Smooth muscle cell (in vitro differentiated cells): ENCODE measurements around the gene TMEM98. TPM values are rescaled to one million over a fixed set of nuclear protein-coding genes. Genes with fewer than 3 reads are reported as not detected.

ENCODE experiments used
- DNase-seq: peaks from one replicate; lab custom pipeline; 2025; ENCODE audit not compliant: unreplicated experiment; lab: John Stamatoyannopoulos, UW
- H2AFZ ChIP-seq: fragments of 200-600 bp; sonication (generic); 2 replicates; pipeline ENCODE4 v1.6.0; 2016; ENCODE audit warnings: antibody characterized with exemption, low read depth, mild to moderate bottlenecking
- H3F3A ChIP-seq: fragments of 200-600 bp; sonication (generic); 2 replicates; pipeline ENCODE4 v1.6.0; 2017; ENCODE audit warnings: antibody characterized with exemption, low read depth
- H3K27ac ChIP-seq: fragments of 200-600 bp; sonication (generic); 2 replicates; pipeline ENCODE4 v1.5.1; 2016; ENCODE audit warnings: low read depth, mild to moderate bottlenecking
- H3K27me3 ChIP-seq: fragments of 200-600 bp; sonication (generic); 2 replicates; pipeline ENCODE4 v1.6.1; 2016; ENCODE audit warnings: low read depth, mild to moderate bottlenecking
- H3K36me3 ChIP-seq: fragments of 200-600 bp; sonication (generic); 2 replicates; pipeline ENCODE4 v1.5.1; 2016; ENCODE audit warnings: low read depth
- H3K4me1 ChIP-seq: fragments of 200-600 bp; sonication (generic); 2 replicates; pipeline ENCODE4 v1.5.1; 2016; ENCODE audit warnings: low read depth
- H3K4me2 ChIP-seq: fragments of 200-600 bp; sonication (generic); 2 replicates; pipeline ENCODE4 v1.6.0; 2016; ENCODE audit warnings: mild to moderate bottlenecking
- H3K4me3 ChIP-seq: fragments of 200-600 bp; sonication (generic); 2 replicates; pipeline ENCODE4 v1.5.1; 2016; ENCODE audit warnings: mild to moderate bottlenecking
- H3K79me2 ChIP-seq: fragments of 200-600 bp; sonication (generic); 2 replicates; pipeline ENCODE4 v1.6.0; 2016; ENCODE audit warnings: low read depth, mild to moderate bottlenecking
- H3K9ac ChIP-seq: fragments of 200-600 bp; sonication (generic); 2 replicates; pipeline ENCODE4 v1.6.0; 2016; ENCODE audit warnings: low read depth
- H3K9me3 ChIP-seq: fragments of 200-600 bp; sonication (generic); replicated peaks from 2 replicates; pipeline ENCODE4 v1.5.1; 2016; ENCODE audit warnings: low read depth
- H4K20me1 ChIP-seq: fragments of 200-600 bp; sonication (generic); 2 replicates; pipeline ENCODE4 v1.6.0; 2016; ENCODE audit warnings: low read depth
- CTCF ChIP-seq: fragments of 200-600 bp; sonication (generic); IDR thresholded peaks from 2 replicates; pipeline ENCODE4 v1.5.1; 2017; ENCODE audit warnings: borderline replicate concordance, mild to moderate bottlenecking, antibody characterized with exemption; ENCODE audit not compliant: insufficient read depth, poor library complexity, severe bottlenecking
- WGBS: methylation state at CpG from one replicate; pipeline ENCODE4 v1.1.7; 2016; ENCODE audit warnings: low lambda C conversion rate; 5-methylcytosine and 5-hydroxymethylcytosine counted together
- polyA plus RNA-seq: library from polyadenylated mRNA; unstranded; fragments of >200 nt; fragmentation: Nextera tagmentation; extraction: Ambion mirVana; gene quantifications from 2 replicates; pipeline ENCODE4 v1.2.1, GENCODE V29; 2016
- total RNA-seq: library from RNA; depleted of rRNA; stranded (reverse); fragments of >200 nt; gene quantifications from 2 replicates; pipeline ENCODE4 v1.2.3, GENCODE V29; 2014

The TMEM98 gene
- total and polyA plus RNA-seq, 2 experiments from 2014 or later: 190 to 222 TPM

GRCh38 chr17:32914181-32914580 lies 13.8 kb upstream of the TMEM98 start:
- H3K4me3 ChIP-seq: no peak overlapping the region
- WGBS: 95% methylated on average over 3 of the region's 3 CpGs
- H3K4me2 ChIP-seq: no peak overlapping the region
- H3K4me1 ChIP-seq: no peaks in the 10 kb centered on the region
- peaks cover 10% of the 10 kb centered on the region for H3F3A ChIP-seq
- H3K9me3 ChIP-seq: no peaks in the 10 kb centered on the region
- no peak overlapping the region for H3K9ac ChIP-seq
- DNase-seq: no peak
- H3K27me3 ChIP-seq: no peaks in the 10 kb centered on the region
- H3K79me2 ChIP-seq: no peaks in the 10 kb centered on the region
- H2AFZ ChIP-seq: no peak overlapping the region
- no peak overlapping the region for H3K27ac ChIP-seq
- no peaks in the 10 kb centered on the region for H4K20me1 ChIP-seq
- no peaks in the 10 kb centered on the region for H3K36me3 ChIP-seq
- no peak for TF ChIP-seq CTCF

- no peaks in the 10 kb centered on the region for H3K4me1 ChIP-seq
- H3K27ac ChIP-seq: no peak overlapping the region
- no peak overlapping the region for H2AFZ ChIP-seq
- DNase-seq: no peak
- no peak overlapping the region for H3K9ac ChIP-seq
- H3F3A ChIP-seq: peaks cover 10% of the 10 kb centered on the region
- H3K36me3 ChIP-seq: no peaks in the 10 kb centered on the region
- H3K4me3 ChIP-seq: no peak overlapping the region
- H3K27me3 ChIP-seq: no peaks in the 10 kb centered on the region
- no peaks in the 10 kb centered on the region for H4K20me1 ChIP-seq
- no peak overlapping the region for H3K4me2 ChIP-seq
- no peak for TF ChIP-seq CTCF
- H3K79me2 ChIP-seq: no peaks in the 10 kb centered on the region
- 92% methylated on average over 2 of the region's 2 CpGs for WGBS
- no peaks in the 10 kb centered on the region for H3K9me3 ChIP-seq
Measured at GRCh38 chr17:32915245-32915644, 12.7 kb upstream of the TMEM98 start.

- no peak overlapping the region for H3K4me3 ChIP-seq
- H3K4me1 ChIP-seq: no peaks in the 10 kb centered on the region
- no peak overlapping the region for H3K9ac ChIP-seq
- no peaks in the 10 kb centered on the region for H3K9me3 ChIP-seq
- no peaks in the 10 kb centered on the region for H4K20me1 ChIP-seq
- no peak for DNase-seq
- H3K27ac ChIP-seq: no peak overlapping the region
- H3F3A ChIP-seq: peaks cover 9% of the 10 kb centered on the region
- no peak overlapping the region for H2AFZ ChIP-seq
- H3K79me2 ChIP-seq: no peaks in the 10 kb centered on the region
- H3K36me3 ChIP-seq: no peaks in the 10 kb centered on the region
- no peaks in the 10 kb centered on the region for H3K27me3 ChIP-seq
- 83% methylated on average over 3 of the region's 3 CpGs for WGBS
- no peak for TF ChIP-seq CTCF
- no peak overlapping the region for H3K4me2 ChIP-seq
Measured at GRCh38 chr17:32916134-32916533, 11.8 kb upstream of the TMEM98 start.

- H3K9ac ChIP-seq: no peak overlapping the region
- no peaks in the 10 kb centered on the region for H3K36me3 ChIP-seq
- no peaks in the 10 kb centered on the region for H3K4me1 ChIP-seq
- no peak overlapping the region for H3K27ac ChIP-seq
- no peak overlapping the region for H3K4me3 ChIP-seq
- no peak overlapping the region for H3K4me2 ChIP-seq
- no peaks in the 10 kb centered on the region for H3K9me3 ChIP-seq
- H2AFZ ChIP-seq: no peak overlapping the region
- H3F3A ChIP-seq: no peaks in the 10 kb centered on the region
- no peak for DNase-seq
- no peak for TF ChIP-seq CTCF
- H3K79me2 ChIP-seq: no peaks in the 10 kb centered on the region
- H4K20me1 ChIP-seq: no peaks in the 10 kb centered on the region
- no peaks in the 10 kb centered on the region for H3K27me3 ChIP-seq
Measured at GRCh38 chr17:32917081-32917480, 10.9 kb upstream of the TMEM98 start.
